ENCODE data around the gene COQ8A.
"Not testable (repeated sequence)": the region's sequence is repeated elsewhere in the genome, so short reads cannot be mapped to it uniquely, and the experiment has no call there.

COQ8A gene

DNA sequence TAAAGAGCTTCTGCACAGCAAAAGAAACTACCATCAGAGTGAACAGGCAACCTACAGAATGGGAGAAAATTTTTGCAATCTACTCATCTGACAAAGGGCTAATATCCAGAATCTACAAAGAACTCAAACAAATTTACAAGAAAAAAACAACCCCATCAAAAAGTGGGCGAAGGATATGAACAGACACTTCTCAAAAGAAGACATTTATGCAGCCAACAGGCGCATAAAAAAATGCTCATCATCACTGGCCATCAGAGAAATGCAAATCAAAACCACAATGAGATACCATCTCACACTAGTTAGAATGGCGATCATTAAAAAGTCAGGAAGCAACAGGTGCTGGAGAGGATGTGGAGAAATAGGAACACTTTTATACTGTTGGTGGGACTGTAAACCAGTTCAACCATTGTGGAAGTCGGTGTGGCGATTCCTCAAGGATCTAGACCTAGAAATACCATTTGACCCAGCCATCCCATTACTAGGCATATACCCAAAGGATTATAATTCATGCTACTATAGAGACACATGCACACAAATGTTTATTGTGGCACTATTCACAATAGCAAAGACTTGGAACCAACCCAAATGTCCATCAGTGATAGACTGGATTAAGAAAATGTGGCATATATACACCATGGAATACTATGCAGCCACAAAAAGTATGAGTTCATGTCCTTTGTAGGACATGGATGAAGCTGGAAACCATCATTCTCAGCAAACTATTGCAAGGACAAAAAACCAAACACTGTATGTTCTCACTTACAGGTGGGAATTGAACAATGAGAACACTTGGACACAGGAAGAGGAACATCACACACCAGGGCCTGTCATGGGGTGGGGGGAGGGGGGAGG, 10.6 kb upstream of the COQ8A start:
- DNase-seq, result not testable (repeated sequence)

GRCh38 chr1:226934483-226935237, 5.4 kb upstream of the COQ8A start:
- DNase-seq, result no peak

GRCh38 chr1:226937940-226938725, 2.0 kb upstream of the COQ8A start:
- no peak for DNase-seq

DNA sequence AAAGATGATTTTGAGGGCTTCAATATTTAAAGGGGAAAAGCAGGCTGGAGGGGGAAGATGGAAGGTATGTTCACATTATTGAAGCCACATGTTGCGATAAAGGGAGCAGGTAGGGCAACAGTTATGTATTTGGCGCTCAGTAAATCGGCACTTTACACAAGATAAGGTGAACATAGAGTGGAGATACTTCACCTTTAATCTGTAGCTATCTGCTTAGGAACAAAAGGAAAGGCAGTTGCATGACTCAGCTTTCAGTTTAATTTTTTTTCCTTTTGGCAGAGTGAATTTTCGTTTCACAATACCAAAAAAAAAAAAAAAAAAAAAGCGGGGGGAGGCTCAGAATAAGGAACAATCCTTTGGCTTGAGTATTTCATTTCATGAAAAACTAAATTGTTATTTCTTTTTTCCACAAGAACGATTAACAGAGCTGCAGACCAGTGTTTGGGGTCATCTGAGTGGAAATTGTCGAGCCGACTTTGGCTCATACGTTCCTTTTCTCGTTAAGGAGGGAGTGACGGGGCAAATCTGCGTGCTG, 1.1 kb upstream of the COQ8A start:
- DNase-seq, result no peak

DNA sequence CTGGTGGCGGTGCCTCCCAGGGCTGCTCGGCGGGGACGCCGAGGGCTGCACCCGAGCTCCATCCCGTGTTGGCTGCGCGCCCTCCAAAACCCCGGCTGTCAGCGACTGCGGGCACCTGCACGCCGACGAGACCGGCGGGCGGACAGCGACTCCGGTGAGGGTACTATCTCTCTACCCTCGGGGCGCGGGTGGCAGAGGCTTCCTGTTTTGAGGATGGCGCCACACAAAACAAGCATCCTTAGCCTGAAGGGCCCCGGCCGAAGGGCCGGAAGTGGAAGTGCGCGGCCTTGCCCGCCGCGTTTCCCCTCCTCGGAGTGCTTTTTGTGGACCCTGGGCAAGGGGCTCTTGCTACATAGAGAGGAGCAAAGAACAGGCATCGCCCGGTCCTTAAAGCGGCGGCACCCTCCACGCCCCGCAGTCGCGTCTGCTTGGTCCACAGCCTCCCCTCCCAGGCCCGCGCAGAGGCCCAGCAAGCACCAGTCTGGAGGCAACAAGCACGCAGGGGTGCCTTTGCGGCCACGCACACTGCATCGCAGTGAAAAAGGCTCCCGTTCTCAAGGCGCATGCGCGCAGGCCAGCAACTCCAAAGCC, 561 bp upstream of the COQ8A start:
- DNase-seq, result peak; percentile 71

DNA sequence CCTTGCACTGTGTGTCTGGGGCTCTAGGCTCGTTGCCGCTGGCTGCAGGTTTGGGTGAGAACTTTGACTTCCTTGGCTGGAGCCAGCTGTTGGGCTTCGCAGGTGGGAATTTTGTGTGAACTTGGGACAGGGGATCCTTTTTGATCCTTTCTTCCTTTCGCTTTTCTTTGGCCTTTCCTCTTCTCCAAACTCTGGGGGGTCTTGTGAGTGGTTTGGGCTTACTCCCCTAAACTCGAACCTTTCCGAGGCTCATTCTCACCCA, 643 bp downstream of the COQ8A start:
- no peak for DNase-seq

GRCh38 chr1:226942392-226942791, 2.3 kb downstream of the COQ8A start:
- DNase-seq, result no peak

DNA sequence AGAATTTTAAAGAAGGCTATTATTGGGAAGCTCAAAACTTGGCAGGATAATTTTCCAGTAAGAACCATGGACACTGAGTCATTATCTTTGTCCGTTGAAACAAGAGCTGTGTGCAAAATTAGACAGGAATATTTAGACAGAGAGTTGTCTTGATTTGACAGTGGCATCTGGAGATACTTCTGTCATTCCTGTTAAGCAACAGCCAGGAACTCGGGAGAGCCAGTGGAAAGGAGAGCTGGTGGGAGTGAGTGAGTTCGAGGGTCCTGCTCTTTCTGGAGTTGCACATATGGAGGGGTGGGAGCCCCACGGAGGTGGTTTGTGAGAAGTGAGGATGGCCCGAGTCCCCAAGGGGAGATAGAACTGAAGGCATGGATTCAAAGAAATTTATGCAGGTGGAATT, 3.1 kb downstream of the COQ8A start:
- DNase-seq, result no peak

DNA sequence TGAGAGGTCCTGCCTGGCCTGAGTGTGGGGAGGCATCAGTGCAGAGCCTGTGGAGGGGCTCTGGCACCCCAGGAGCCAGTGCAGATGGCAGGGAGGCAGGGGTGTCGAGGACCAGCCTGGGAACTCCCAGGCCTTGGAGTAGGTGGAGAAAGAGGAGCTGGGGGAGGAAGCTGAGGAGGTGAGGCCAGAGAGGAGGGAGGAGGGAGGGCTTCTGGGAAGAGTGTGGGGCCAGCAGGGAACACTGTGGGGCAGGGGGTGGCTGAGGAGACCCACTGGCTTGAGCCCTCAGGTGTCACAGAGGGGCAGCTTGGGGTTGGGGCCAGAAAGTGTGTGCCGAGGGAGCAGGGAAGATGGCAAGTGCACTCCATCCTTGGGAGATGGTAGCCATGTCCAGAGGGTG, 3.8 kb downstream of the COQ8A start:
- no peak for DNase-seq

- peak; percentile 60 for DNase-seq
Observed at GRCh38 chr1:226945106-226945857, 5.2 kb downstream of the COQ8A start.

GRCh38 chr1:226945858-226946245, 5.8 kb downstream of the COQ8A start:
- DNase-seq, result no peak

DNA sequence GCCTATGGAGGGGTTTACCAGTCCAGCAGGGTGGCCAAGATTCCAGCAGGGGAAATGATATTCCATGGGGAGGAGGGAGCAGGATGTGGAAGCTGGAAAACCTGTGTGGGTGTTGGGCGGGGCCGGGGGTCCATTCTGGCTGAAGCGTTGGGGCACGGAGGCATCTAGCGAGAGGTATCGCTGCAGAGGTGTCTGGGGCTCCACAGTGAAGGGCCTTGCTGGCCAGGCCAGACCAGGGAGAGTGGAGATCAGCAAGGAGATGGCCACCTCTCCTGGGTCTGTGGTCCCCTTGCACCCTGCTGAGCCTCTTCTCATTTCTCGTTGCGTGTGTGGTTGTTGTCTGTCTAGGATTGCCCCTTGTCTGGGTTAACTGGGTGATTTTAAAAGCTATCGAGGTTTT, 6.2 kb downstream of the COQ8A start:
- DNase-seq, result no peak

DNA sequence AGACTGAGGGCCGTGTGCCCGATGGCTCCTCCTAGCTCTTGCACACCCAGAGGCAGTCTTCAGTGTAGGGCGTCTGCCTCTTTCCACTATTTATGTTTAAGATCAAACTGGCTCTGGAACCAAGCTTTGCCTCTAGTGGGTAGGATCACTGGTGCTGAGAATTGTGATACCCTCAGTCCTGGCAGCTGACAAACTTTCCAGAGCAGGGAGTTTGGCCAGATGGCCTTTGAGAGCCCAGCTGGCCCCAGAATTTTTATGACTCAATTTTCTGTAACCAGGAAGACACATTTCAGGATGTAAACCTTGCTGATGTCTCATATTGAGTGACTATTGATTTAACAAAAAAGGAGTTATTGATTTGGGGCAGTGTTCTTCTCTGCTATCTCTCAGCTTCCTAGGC, 6.7 kb downstream of the COQ8A start:
- DNase-seq, result no peak

- DNase-seq, result no peak
Observed at GRCh38 chr1:226948051-226948450, 8.0 kb downstream of the COQ8A start.

DNA sequence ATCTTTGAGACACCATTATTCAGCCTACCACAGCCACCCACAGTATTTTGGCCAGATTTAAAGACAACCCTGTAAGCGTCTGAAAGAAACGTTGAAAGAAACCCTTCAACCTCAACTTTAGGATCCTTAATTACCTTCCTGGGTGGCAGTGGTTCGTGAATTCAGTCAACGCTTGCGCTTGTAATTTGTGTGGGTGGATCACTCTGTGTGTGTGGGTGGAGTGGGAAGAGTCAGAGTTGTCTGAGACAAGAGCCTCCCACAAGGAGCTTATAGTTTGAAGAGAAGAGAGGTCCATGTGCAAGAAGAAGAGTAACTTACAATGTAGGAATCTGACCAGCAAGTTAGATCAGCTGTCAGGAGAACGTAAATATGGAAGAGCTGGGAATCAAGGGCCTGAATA, 8.4 kb downstream of the COQ8A start:
- no peak for DNase-seq

DNA sequence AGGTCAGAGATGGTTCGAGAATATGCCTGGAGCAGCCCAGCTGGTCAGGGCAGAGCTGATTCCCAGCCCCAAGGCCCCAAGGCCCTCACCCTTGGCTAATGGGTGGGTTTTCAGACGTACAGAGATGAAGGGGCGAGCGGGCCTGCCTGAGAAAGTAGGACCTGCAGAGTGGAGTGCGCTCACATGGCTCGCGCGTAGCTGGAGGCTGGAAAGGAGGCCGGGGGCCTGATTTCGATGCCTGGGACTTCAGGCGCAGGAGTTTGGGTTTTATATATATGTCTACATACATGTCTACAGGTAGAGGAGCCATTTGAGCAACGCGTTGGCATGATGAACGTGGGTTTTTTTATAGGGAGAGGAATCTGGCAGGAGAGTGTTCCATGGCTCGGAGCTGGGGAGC, 8.9 kb downstream of the COQ8A start:
- no peak for DNase-seq

- DNase-seq, result no peak
Observed at GRCh38 chr1:226949401-226949800, 9.3 kb downstream of the COQ8A start.

- no peak for DNase-seq
Observed at GRCh38 chr1:226950316-226950715, 10.2 kb downstream of the COQ8A start.

GRCh38 chr1:226950871-226951270, 10.8 kb downstream of the COQ8A start:
- DNase-seq, result no peak

- DNase-seq, result no peak
Observed at GRCh38 chr1:226951286-226952117, 11.4 kb downstream of the COQ8A start.

DNA sequence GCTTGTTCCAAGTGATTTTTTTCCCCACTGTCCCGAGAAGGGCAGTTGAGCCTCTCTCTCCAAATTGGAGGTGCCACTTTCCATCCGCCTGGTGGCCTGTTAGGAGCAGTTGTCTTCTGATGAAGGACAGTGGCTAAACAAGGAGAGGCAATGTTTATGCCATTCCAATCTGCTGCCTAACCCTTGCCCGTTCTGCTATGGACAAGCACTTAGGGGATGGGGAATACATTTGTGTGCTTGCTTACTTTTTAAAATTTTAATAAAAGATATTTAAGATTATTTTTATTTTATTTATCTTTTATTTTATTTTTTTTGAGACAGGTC, 12.0 kb downstream of the COQ8A start:
- no peak for DNase-seq

Data from NCI-H510A (cell line).